ENCODE results near the gene LCNL1. TPM values are rescaled to one million over a fixed set of nuclear protein-coding genes. Genes with fewer than 3 reads are reported as not detected.

The LCNL1 gene
- total RNA-seq, 6 donors from 2014 or later = 0.61 to 6.3 (median 1.8) TPM; not detected in 1

- no peaks in the 10 kb centered on the region for H3K9me3 ChIP-seq
- WGBS, 2 donors = 72 to 74% methylated on average over 10 to 18 of the region's 19 CpGs
- DNase-seq (peak in 1 of 2 donors; percentile 44), ATAC-seq (ENCODE audit: low FRiP score in 2 of 2) (no peak)
- TF ChIP-seq EP300 (IDR thresholded peaks at IDR 0.05) = no peak
- TF ChIP-seq, protein P1, sequence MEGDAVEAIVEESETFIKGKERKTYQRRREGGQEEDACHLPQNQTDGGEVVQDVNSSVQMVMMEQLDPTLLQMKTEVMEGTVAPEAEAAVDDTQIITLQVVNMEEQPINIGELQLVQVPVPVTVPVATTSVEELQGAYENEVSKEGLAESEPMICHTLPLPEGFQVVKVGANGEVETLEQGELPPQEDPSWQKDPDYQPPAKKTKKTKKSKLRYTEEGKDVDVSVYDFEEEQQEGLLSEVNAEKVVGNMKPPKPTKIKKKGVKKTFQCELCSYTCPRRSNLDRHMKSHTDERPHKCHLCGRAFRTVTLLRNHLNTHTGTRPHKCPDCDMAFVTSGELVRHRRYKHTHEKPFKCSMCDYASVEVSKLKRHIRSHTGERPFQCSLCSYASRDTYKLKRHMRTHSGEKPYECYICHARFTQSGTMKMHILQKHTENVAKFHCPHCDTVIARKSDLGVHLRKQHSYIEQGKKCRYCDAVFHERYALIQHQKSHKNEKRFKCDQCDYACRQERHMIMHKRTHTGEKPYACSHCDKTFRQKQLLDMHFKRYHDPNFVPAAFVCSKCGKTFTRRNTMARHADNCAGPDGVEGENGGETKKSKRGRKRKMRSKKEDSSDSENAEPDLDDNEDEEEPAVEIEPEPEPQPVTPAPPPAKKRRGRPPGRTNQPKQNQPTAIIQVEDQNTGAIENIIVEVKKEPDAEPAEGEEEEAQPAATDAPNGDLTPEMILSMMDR (IDR thresholded peaks at IDR 0.05) = no peak
- TF ChIP-seq POLR2AphosphoS5 (IDR thresholded peaks at IDR 0.05) = no peak
- H3K27ac ChIP-seq = peak overlapping the region in 2 of 4 donors; percentile 54
- H3K27me3 ChIP-seq = no peaks in the 10 kb centered on the region
- H3K4me1 ChIP-seq = peaks cover 6 to 19% (median 12%) of the 10 kb centered on the region in 4 donors
- no peak overlapping the region for H3K4me3 ChIP-seq
- no peaks in the 10 kb centered on the region for H3K36me3 ChIP-seq
Measured at GRCh38 chr9:136960212-136960937, 22.4 kb upstream of the LCNL1 start.

GRCh38 chr9:136960938-136961275 lies 21.9 kb upstream of the LCNL1 start:
- ATAC-seq (ENCODE audit: low FRiP score in 2 of 2) (no peak), DNase-seq (peak in 1 of 2 donors; percentile 67)
- TF ChIP-seq POLR2A (IDR thresholded peaks at IDR 0.05) = no peak
- TF ChIP-seq EP300 (IDR thresholded peaks at IDR 0.05) = no peak
- TF ChIP-seq, protein P1 (IDR thresholded peaks at IDR 0.05) = no peak
- no peak for TF ChIP-seq POLR2AphosphoS5 (IDR thresholded peaks at IDR 0.05)
- no peaks in the 10 kb centered on the region for H3K27me3 ChIP-seq
- H3K36me3 ChIP-seq = no peaks in the 10 kb centered on the region
- WGBS, 2 donors = 86 to 90% methylated on average over 2 to 11 of the region's 15 CpGs
- peak overlapping the region in 2 of 4 donors; percentile 15 to 18 for H3K27ac ChIP-seq
- H3K9me3 ChIP-seq = no peaks in the 10 kb centered on the region
- no peak overlapping the region for H3K4me3 ChIP-seq
- H3K4me1 ChIP-seq = peaks cover 6 to 23% (median 12%) of the 10 kb centered on the region in 4 donors

DNA sequence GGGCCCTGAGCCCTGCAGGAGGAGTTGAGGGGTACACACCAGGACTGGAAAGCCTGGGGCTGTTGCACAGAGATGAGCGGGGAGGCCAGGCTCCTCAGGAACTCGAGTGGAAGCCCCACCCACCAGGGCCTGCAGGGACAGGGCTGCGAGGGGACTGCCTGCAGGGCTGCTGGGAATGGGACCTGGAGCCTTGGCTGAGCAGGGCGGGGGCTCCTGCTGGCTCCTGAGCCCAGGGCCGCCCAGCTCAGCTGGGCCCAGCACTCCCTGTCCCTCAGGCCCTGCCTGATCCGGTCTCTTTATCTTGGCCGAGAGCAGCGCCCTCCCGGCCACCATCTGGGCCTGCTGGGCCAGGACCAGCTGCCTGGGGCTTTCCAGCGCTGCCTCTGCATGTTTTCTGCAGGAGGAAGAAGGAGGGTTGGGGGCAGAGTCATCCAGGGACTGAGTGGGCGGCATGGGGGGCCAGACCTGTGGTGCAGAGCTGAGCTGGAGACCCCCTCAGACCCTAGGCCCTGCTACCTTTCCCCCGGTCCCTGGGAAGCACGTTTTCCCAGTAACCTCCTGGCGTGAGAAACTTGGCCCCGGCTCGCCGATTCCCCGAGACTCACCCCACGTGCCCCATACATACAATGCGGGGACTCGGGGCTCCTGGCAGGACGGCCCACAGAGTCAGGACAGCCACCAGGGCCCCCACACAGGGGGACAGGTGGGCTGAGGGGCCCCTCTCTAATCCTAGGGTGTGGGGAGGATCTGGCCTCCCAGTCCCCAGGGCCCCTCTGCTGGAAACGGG lies 21.3 kb upstream of the LCNL1 start:
- peak in 1 of 2 donors; percentile 77 for DNase-seq
- H3K27me3 ChIP-seq = no peaks in the 10 kb centered on the region
- no peak overlapping the region for H3K4me3 ChIP-seq
- peak in 1 of 2 donors; percentile 47 for ATAC-seq (ENCODE audit: low FRiP score in 2 of 2)
- peak overlapping the region in 2 of 4 donors; percentile 15 to 18 for H3K27ac ChIP-seq
- 73 to 80% methylated on average over 7 to 21 of the region's 23 CpGs for WGBS, 2 donors
- no peaks in the 10 kb centered on the region for H3K36me3 ChIP-seq
- TF ChIP-seq POLR2AphosphoS5 (IDR thresholded peaks at IDR 0.05) = no peak
- no peak for TF ChIP-seq EP300 (IDR thresholded peaks at IDR 0.05)
- TF ChIP-seq, protein P1 (IDR thresholded peaks at IDR 0.05) = no peak
- no peaks in the 10 kb centered on the region for H3K9me3 ChIP-seq
- peaks cover 7 to 28% (median 17%) of the 10 kb centered on the region in 4 donors for H3K4me1 ChIP-seq

DNA sequence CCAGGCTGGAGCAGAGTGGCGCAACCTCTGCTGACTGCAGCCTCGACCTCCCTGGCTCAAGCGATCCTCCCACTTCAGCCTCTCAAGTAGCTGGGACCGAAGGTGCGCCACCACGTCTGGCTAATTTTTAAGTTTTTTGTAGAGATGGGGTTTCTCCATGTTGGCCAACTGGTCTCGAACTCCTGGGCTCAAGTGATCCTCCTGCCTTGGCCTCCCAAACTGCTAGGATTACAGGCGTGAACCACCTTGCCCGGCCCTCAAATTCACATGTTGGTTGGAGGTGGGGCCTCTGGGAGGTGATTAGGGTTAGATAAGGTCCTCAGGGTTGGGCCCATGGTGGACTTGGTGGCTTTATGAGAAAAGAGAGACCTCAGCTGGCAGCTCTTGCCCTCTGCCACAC lies 20.6 kb upstream of the LCNL1 start:
- no peak overlapping the region for H3K4me3 ChIP-seq
- no peaks in the 10 kb centered on the region for H3K9me3 ChIP-seq
- H3K4me1 ChIP-seq = peaks cover 7 to 30% (median 18%) of the 10 kb centered on the region in 4 donors
- no peak overlapping the region for H3K27ac ChIP-seq
- no peaks in the 10 kb centered on the region for H3K36me3 ChIP-seq
- WGBS, 2 donors = 94 to 97% methylated on average over 9 of the region's 9 CpGs
- ATAC-seq (ENCODE audit: low FRiP score in 2 of 2) = no peak
- TF ChIP-seq EP300 (IDR thresholded peaks at IDR 0.05) (no peak), POLR2A (IDR thresholded peaks at IDR 0.05) (no peak)
- DNase-seq = no peak
- H3K27me3 ChIP-seq = no peaks in the 10 kb centered on the region

GRCh38 chr9:136962701-136963248 lies 20.0 kb upstream of the LCNL1 start:
- no peak overlapping the region for H3K4me3 ChIP-seq
- H3K27ac ChIP-seq = no peak overlapping the region
- ATAC-seq (ENCODE audit: low FRiP score in 2 of 2) = no peak
- no peaks in the 10 kb centered on the region for H3K9me3 ChIP-seq
- TF ChIP-seq, protein P1 (IDR thresholded peaks at IDR 0.05) = no peak
- no peak for TF ChIP-seq POLR2A (IDR thresholded peaks at IDR 0.05)
- TF ChIP-seq EP300 (IDR thresholded peaks at IDR 0.05) = no peak
- TF ChIP-seq POLR2AphosphoS5 (IDR thresholded peaks at IDR 0.05) = no peak
- no peaks in the 10 kb centered on the region for H3K36me3 ChIP-seq
- WGBS, 2 donors = 86 to 89% methylated on average over 4 to 11 of the region's 11 CpGs
- H3K4me1 ChIP-seq = peaks cover 7 to 30% (median 18%) of the 10 kb centered on the region in 4 donors
- peak in 1 of 2 donors; percentile 7 for DNase-seq
- no peaks in the 10 kb centered on the region for H3K27me3 ChIP-seq

Measured in upper lobe of left lung (tissue), 6 donors.